Vein endothelial cell (primary cell): Measurements from ENCODE around the gene COL16A1. TPM values are rescaled to one million over a fixed set of nuclear protein-coding genes. Genes with fewer than 3 reads are reported as not detected.

ENCODE experiments used
- total RNA-seq: library from RNA; depleted of rRNA; stranded (reverse); fragments of >200 nt; gene quantifications from 2 replicates; pipeline ENCODE4 v1.2.3, GENCODE V29; 2012

COL16A1 gene
- total RNA-seq, result 0.65 and 0.86 TPM in 2 replicates

DNA sequence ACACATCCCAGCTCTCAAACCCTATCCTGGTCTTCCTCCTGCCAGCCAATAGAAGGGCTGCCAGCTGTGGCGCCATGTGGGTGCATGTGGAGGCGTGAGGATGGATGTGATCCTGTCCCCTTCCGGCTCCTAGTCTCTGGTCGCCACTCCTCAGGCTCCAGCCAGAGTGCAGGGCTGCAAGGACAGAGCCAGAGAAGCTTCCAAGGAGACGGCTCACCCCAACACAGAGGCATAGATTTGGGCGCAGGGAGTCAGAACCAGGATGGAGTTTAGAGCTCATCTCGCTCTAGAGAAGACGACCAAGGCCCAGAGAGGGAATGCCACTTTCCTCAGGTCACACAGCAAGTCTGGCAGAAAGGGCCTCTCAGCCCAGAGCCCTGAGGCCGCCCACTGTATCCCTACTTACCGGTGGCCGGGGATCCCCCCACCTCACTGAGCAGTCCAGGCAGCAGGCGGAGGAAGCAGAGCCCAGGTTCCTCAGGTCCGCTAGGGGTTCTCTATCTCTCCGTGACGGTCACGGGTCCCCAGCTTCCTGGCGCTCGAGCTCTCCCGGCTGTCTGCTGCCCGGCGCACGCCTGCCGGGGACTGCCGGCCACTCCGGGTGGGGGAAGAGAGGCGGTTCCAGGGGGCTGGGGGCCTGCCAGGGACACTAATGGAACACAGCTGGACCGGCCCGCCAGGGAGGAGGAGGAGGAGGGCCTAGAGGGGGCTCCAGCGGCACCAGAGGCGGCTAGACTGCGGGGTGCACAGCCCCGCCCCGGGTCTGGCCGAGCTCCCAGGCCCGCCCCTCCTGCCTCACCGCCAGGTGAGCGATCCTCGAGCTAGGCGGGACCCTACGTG lies at the start of gene COL16A1:
TSS of gene COL16A1 (minus strand) at position 587 of the 840 bp plus-strand sequence. CDS start 1,824 bp downstream, outside the sequence.

DNA sequence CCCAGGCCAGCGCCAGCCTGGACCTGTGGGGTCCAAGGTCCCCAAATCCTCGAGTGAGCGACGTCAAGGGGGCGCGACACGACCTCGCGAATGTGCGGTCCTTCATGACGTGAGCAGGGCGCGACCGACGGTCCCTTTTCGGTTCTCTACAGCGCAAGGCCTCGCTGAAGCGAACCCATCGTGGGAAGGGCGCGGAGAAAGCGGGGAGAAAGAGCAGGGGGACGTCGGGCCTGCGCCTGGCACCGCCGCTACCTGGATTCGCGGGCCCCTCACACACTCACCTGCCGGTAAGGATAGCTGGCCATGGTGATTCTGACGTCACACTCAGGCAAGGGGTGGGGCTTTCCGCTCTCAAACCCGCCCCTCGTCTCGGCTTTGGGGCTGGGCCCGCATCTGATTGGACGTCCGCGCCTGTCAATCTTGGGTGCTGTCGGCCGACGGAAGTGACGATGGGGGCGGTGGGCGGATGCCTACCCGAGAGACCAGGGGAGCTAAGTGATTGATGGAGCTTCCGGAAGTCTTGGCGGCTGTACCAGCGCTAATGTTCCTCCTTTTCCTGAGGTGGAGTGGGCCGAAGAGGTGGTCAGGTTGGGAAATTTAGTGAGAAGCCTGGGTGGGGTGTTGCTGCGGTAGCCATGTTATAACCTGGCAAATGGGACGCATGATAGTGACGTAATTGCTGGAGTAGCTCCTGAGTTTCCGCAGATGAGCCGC lies 59.1 kb downstream of the COL16A1 start, which contains the start of gene PEF1:
TSS of gene PEF1 (minus strand) at position 317 of the 714 bp plus-strand sequence. CDS start at position 305, 12 bp downstream.

DNA sequence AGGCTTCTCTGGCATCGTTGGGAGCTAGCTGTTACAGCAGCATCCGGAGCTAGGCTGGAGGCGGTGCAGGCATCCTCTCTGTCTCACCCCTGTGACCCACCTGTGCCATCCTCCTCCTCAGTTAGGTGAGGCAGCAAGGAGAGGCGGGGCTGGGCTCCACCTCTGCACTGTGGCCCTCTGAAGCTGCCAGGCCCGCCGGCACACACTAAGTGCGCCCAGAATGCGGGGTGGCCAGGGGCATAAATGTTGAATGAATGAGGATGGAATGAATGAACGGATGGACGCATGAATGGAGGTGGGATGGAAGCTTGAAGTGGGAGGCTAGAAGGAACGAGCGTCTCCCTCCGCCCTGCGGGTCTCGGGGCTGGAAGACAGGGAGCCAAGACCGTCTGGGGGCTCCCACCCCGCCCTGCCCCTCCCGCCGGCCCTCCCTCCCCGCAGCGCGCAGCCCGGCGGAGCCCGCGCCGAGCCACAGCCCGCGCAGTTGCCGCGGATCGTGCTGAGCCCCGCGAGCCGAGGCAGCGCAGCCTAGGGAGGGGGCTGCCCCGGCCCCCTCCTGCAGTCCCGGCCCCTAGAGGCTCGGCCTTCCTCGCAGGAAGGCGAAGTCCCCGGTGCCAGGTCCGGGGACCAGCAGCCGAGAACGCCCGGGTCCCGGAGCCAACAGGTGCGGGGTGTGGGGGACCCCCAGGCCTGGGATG lies 86.5 kb downstream of the COL16A1 start, which contains the start of gene HCRTR1:
TSS of gene HCRTR1 (plus strand) at position 472 of the 698 bp plus-strand sequence. CDS start 1,504 bp downstream, outside the sequence.

Other genes with a start within 250 kb of the COL16A1 start
- 519 and 655 TPM in 2 replicates for gene TINAGL1, start 127.5 kb downstream of the COL16A1 start, total RNA-seq
- gene HCRTR1, start 86.3 kb downstream of the COL16A1 start, total RNA-seq, result 1.3 and 2.0 TPM in 2 replicates
- gene PEF1, start 59.1 kb downstream of the COL16A1 start, total RNA-seq, result 91.6 and 96.7 TPM in 2 replicates
- gene ADGRB2, start 60.3 kb upstream of the COL16A1 start, total RNA-seq, result 0.19 and 0.65 TPM in 2 replicates
- 31.4 and 53.6 TPM in 2 replicates for gene SPOCD1, start 112.0 kb upstream of the COL16A1 start, total RNA-seq
- gene PTP4A2, start 234.4 kb upstream of the COL16A1 start, total RNA-seq, result 234 and 338 TPM in 2 replicates